ENCODE results near the gene TMEM18.
"Not testable (repeated sequence)": the region's sequence is repeated elsewhere in the genome, so short reads cannot be mapped to it uniquely, and the experiment has no call there.

Gene TMEM18

DNA sequence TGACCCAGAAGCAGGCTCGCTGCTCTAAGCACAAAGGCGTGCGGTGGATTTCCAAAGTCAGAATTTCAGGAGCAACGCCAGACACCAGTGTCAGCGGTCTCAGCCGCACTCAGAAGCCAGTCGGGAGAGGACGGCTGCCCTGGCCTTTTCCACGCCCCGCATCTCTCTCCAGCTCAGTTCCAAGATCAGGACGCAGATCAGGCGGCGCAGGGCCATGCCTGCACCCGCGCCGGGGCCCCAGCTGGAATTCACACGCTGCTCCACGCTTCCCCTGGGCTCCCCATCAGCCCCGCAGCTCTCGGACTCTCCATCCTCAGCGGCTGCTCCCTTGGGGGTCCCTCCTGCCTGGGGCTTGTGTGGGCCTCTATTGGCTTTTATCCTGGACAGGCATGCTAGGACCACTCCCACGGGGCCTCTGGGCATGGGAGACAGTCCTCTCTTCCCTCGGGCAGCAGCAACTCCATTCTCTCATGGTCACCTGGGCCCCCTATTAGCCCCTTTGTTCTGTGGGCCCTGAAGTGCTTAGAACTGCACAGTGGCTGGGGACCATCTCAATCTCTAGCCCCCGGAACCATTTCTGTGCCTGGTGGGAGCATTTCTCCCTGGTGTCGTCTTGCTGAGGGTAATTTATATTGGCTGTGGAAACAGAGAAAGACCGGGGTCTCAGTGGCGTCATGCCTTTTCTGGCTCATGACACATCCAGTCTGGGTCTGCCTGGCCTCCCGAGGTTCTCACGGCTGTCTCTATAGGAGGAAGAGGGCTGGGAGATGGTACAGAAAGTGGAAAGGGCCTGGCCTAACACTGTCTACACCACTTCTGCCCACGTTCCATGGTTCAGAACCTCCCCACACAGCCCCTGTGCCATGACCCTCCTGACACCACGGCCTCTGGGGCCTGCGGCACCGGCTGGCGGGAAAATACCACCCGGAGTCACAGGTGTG is 14.9 kb upstream of the TMEM18 start:
- Histone ChIP-seq H3K9ac (ENCODE audit: low read depth, low read length) (no peak overlapping the region), H3K27me3 (ENCODE audit: control insufficient read depth, insufficient read depth, low read length) (peaks cover 3% of the 10 kb centered on the region)

DNA sequence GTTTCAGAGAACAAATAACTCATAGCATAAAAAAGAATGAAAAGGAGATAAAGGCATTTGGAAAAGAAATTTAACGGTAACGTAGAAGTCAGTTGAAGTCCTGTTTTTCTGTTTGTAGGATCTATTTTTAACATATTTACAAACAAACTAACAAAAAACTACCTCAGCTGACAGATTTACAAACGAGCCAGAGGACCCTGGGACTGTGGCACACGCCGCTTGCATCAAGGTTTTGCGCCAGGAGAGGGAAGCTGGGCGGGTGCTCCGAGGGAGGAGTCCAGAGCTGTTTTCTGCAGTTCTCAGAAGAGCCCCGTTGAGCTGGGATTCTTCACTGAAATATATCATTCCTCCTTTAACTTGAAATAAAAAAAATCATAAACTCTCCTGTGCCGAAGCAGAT is 13.6 kb upstream of the TMEM18 start:
- H3K27me3 ChIP-seq (ENCODE audit: control insufficient read depth, insufficient read depth, low read length): no peaks in the 10 kb centered on the region
- H3K9ac ChIP-seq (ENCODE audit: low read depth, low read length): no peak overlapping the region
- H3K4me1 ChIP-seq (ENCODE audit: control insufficient read depth, insufficient read depth, low read length): no peaks in the 10 kb centered on the region
- H3K4me3 ChIP-seq (ENCODE audit: low read length): no peak overlapping the region
- no peaks in the 10 kb centered on the region for H3K9me3 ChIP-seq (replicated peaks; ENCODE audit: low read length)
- no peak overlapping the region for H3K4me2 ChIP-seq (ENCODE audit: low read length)
- H3K36me3 ChIP-seq (ENCODE audit: insufficient read depth, low read length): no peaks in the 10 kb centered on the region

More for the DNA sequence above, 14.9 kb upstream of the TMEM18 start:
- Histone ChIP-seq H3K4me3 (ENCODE audit: low read length) (no peak overlapping the region), H3K4me2 (ENCODE audit: low read length) (no peak overlapping the region), H3K36me3 (ENCODE audit: insufficient read depth, low read length) (no peaks in the 10 kb centered on the region), H3K9me3 (replicated peaks; ENCODE audit: low read length) (no peaks in the 10 kb centered on the region), H3K4me1 (ENCODE audit: control insufficient read depth, insufficient read depth, low read length) (no peaks in the 10 kb centered on the region)

DNA sequence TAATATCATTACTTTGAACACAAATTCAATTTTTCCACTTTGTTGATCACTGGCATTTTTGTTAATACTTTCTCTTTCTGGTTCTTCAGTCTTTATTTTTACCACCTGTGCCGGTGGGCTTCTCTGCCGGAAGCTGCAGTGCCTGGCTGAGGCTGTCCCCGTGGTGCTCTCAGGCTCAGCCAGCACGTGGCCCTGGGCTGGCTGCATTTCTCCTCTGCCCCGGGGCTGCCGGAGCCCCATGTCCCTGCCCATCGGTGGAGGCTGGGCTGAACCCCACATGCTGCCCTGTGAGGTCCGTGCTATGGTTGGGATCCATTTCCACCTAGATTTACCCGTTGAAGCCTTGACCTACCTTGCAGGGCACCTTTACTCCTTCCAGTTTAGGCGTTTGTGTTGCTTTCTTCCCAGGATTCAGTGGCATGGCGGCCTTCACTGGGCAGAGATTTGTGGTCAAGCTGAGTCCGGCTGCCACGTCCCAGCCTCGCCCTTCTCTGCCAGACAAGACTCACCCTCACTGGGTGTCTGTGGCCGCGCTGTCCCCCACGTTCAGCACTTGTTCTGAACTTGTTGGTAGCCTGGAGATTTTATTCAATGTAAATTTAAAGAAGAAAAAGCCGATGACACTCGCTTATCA is 12.8 kb upstream of the TMEM18 start:
- Histone ChIP-seq H3K4me2 (ENCODE audit: low read length) (no peak overlapping the region), H3K36me3 (ENCODE audit: insufficient read depth, low read length) (no peaks in the 10 kb centered on the region), H3K4me3 (ENCODE audit: low read length) (no peak overlapping the region), H3K9ac (ENCODE audit: low read depth, low read length) (no peak overlapping the region), H3K9me3 (replicated peaks; ENCODE audit: low read length) (no peaks in the 10 kb centered on the region), H3K27me3 (ENCODE audit: control insufficient read depth, insufficient read depth, low read length) (no peaks in the 10 kb centered on the region), H3K4me1 (ENCODE audit: control insufficient read depth, insufficient read depth, low read length) (no peaks in the 10 kb centered on the region)

DNA sequence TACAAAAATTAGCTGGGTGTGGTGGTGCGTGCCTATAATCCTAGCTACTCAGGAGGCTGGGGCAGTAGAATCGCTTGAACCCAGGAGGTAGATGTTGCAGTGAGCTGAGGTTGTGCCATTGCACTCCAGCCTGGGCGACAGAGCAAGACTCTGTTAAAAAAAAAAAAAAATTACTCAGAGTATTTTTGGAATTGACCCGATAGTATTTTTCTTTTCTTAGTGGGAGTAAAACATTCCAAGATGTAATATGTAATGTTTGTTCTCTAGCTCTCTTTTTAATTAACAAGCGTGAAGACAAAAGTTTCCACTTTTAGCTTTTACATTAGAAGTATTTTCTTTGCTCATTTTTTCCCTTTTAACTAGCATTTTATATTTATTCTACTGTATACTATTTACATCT is 12.0 kb upstream of the TMEM18 start:
- Histone ChIP-seq H3K9ac (ENCODE audit: low read depth, low read length) (no peak overlapping the region), H3K4me2 (ENCODE audit: low read length) (no peak overlapping the region), H3K4me3 (ENCODE audit: low read length) (no peak overlapping the region), H3K4me1 (ENCODE audit: control insufficient read depth, insufficient read depth, low read length) (no peaks in the 10 kb centered on the region), H3K36me3 (ENCODE audit: insufficient read depth, low read length) (no peaks in the 10 kb centered on the region), H3K27me3 (ENCODE audit: control insufficient read depth, insufficient read depth, low read length) (no peaks in the 10 kb centered on the region), H3K9me3 (replicated peaks; ENCODE audit: low read length) (peaks cover 4% of the 10 kb centered on the region)

DNA sequence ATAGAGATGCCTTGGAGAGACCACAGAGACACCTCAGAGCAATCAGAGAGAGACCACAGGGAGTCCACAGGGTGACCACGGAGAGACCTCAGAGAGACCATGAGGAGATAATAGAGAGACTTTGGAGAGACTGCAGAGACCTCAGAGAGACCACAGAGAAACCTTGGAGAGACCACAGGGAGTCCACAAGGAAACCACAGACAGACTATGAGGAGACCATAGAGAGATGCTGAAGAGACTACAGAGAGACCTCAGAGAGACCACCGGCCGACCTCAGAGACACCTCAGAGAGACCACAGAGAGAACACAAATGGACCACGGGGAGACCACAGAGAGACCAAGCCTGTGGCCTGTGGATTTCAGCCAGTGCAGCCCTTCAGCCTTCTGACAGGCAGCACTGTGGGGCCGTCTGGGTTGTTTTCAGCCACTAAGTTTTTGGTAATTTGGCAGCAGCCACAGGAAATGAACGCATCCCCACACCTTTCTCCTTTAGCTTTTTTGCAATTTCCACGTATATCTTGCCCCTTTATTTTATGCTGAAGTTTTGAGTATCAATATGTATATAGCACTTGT is 11.4 kb upstream of the TMEM18 start:
- Histone ChIP-seq H3K4me2 (ENCODE audit: low read length) (no peak overlapping the region), H3K27me3 (ENCODE audit: control insufficient read depth, insufficient read depth, low read length) (no peaks in the 10 kb centered on the region), H3K4me1 (ENCODE audit: control insufficient read depth, insufficient read depth, low read length) (no peaks in the 10 kb centered on the region), H3K36me3 (ENCODE audit: insufficient read depth, low read length) (no peaks in the 10 kb centered on the region), H3K9ac (ENCODE audit: low read depth, low read length) (no peak overlapping the region), H3K9me3 (replicated peaks; ENCODE audit: low read length) (peaks cover 6% of the 10 kb centered on the region), H3K4me3 (ENCODE audit: low read length) (no peak overlapping the region)

DNA sequence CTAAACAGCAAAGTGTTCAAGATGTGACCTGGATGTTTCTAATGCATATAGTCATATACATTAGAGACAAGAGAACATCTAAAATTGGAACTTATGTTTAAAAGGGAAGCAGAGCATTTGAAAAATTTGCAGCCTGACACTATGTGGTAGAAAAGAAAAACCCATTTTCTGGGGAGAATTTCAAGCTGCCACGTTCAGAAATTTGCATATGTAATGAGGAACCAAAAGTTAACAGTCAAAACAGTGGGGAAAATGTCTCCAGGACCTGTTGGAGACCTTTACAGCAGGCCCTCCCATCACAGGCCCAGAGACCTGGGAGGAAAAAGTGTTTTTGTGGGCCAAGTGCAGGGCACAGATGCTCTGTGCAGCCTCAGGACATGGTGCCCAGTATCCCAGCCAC is 8.2 kb upstream of the TMEM18 start:
- no peak overlapping the region for H3K4me2 ChIP-seq (ENCODE audit: low read length)
- no peaks in the 10 kb centered on the region for H3K36me3 ChIP-seq (ENCODE audit: insufficient read depth, low read length)
- no peak overlapping the region for H3K4me3 ChIP-seq (ENCODE audit: low read length)
- no peaks in the 10 kb centered on the region for H3K27me3 ChIP-seq (ENCODE audit: control insufficient read depth, insufficient read depth, low read length)
- peaks cover 6% of the 10 kb centered on the region for H3K9me3 ChIP-seq (replicated peaks; ENCODE audit: low read length)
- no peaks in the 10 kb centered on the region for H3K4me1 ChIP-seq (ENCODE audit: control insufficient read depth, insufficient read depth, low read length)
- no peak overlapping the region for H3K9ac ChIP-seq (ENCODE audit: low read depth, low read length)

DNA sequence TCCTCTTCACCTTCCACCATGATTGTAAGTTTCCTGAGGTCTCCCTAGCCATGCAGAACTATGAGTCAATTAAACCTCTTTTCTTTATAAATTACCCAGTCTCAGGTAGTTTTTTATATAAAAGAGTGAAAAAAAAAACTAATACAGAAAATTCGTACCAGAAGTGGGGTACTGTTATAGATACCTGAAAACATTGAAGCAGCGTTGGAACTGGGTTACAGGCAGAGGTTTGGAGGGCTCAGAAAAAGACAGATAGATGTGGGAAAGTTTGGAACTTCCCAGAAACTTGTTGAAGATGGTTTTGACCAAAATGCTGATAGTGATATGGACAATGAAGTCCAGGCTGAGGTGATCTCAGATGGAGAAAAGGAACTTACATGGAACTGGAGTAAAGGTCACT is 7.7 kb upstream of the TMEM18 start:
- not testable (repeated sequence) for H3K4me1 ChIP-seq (ENCODE audit: control insufficient read depth, insufficient read depth, low read length); H3K9me3 ChIP-seq (replicated peaks; ENCODE audit: low read length); H3K4me3 ChIP-seq (ENCODE audit: low read length); H3K36me3 ChIP-seq (ENCODE audit: insufficient read depth, low read length); H3K9ac ChIP-seq (ENCODE audit: low read depth, low read length); H3K27me3 ChIP-seq (ENCODE audit: control insufficient read depth, insufficient read depth, low read length); H3K4me2 ChIP-seq (ENCODE audit: low read length)

DNA sequence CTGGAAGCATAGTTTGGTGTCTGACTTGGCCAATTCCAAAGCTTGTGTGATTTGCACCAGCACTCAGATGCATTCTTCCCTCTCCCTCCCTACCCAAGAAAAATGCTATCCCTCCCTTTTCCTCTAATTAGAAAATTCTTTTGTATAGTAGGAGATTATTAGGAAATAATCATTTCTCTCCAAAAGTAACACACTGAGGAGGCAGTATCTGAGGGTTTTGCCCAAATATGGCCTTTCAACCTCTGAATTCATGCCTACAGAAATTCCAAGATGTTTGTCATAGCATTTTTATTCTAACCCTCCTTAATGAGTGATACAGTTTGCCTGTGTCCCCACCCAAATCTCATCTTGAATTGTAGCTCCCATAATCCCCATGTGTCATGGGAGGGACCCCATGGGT is 5.0 kb upstream of the TMEM18 start:
- no peaks in the 10 kb centered on the region for H3K27me3 ChIP-seq (ENCODE audit: control insufficient read depth, insufficient read depth, low read length)
- H3K4me1 ChIP-seq (ENCODE audit: control insufficient read depth, insufficient read depth, low read length): peaks cover 3% of the 10 kb centered on the region
- no peak overlapping the region for H3K4me2 ChIP-seq (ENCODE audit: low read length)
- H3K36me3 ChIP-seq (ENCODE audit: insufficient read depth, low read length): no peaks in the 10 kb centered on the region
- peaks cover 6% of the 10 kb centered on the region for H3K9me3 ChIP-seq (replicated peaks; ENCODE audit: low read length)
- no peak overlapping the region for H3K9ac ChIP-seq (ENCODE audit: low read depth, low read length)
- H3K4me3 ChIP-seq (ENCODE audit: low read length): no peak overlapping the region

DNA sequence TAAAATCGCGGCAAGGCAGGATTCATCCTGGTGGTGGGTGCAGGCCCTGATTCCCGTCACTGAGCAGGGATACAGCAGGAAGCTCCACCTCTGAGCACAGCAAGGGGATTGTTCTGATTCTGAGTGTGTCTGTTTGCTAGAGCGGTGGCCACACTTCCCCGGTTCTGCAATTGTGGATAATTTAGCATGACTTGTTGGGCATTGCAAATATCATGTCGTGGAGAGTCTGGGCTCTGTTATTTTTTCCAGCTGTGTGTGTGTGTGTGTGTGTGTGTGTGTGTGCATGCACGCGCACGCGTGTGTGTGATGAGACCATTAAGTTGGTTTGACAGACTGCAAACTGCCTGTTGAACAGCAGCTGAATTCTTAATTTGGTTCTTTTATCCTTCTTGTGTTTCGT is 4.1 kb upstream of the TMEM18 start:
- no peaks in the 10 kb centered on the region for H3K36me3 ChIP-seq (ENCODE audit: insufficient read depth, low read length)
- peaks cover 6% of the 10 kb centered on the region for H3K9me3 ChIP-seq (replicated peaks; ENCODE audit: low read length)
- H3K27me3 ChIP-seq (ENCODE audit: control insufficient read depth, insufficient read depth, low read length): no peaks in the 10 kb centered on the region
- peaks cover 6% of the 10 kb centered on the region for H3K4me1 ChIP-seq (ENCODE audit: control insufficient read depth, insufficient read depth, low read length)
- H3K4me2 ChIP-seq (ENCODE audit: low read length): no peak overlapping the region
- H3K4me3 ChIP-seq (ENCODE audit: low read length): no peak overlapping the region
- no peak overlapping the region for H3K9ac ChIP-seq (ENCODE audit: low read depth, low read length)

DNA sequence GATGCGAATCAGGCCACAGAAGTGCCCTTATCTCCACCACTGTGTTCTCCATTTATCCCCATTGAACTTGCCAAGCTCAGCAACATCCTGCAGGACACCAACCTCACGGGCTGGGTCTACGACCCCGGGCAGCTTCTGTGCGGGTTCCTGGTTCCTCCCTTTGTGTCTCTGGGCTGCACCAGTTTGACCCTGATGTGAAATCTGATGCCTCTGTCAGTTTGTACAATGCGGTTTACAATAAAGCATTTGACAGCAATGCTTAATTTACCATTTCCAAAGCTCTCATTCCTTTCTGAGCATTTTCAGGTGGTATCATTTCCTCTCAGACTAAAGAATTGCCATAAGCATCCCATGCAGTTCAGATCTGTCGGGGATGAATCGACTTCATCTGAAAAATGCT is 3.3 kb upstream of the TMEM18 start:
- Histone ChIP-seq H3K4me3 (ENCODE audit: low read length) (no peak overlapping the region), H3K4me1 (ENCODE audit: control insufficient read depth, insufficient read depth, low read length) (peaks cover 14% of the 10 kb centered on the region), H3K9me3 (replicated peaks; ENCODE audit: low read length) (peaks cover 6% of the 10 kb centered on the region), H3K27me3 (ENCODE audit: control insufficient read depth, insufficient read depth, low read length) (no peaks in the 10 kb centered on the region), H3K36me3 (ENCODE audit: insufficient read depth, low read length) (no peaks in the 10 kb centered on the region), H3K9ac (ENCODE audit: low read depth, low read length) (no peak overlapping the region), H3K4me2 (ENCODE audit: low read length) (no peak overlapping the region)

DNA sequence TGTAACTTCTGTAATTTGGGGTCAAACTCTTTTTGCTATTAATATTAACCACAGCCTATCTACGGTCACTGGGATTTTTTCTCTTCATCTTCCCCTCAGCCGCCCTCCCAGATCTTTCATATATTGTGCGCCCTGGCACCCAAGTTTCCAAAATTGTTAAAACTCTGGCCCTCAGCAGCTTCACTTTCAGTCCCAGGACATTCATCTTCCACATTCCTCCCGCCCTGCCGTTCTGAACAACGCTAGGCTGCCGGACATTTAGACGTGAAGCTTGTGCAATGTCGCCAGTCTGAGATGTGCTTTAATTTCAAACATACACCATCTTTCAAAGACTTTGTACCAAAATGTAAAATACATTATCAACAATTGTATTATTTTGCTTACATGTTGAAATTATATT is 1.8 kb upstream of the TMEM18 start:
- H3K9ac ChIP-seq (ENCODE audit: low read depth, low read length): no peak overlapping the region
- no peak overlapping the region for H3K4me3 ChIP-seq (ENCODE audit: low read length)
- no peaks in the 10 kb centered on the region for H3K36me3 ChIP-seq (ENCODE audit: insufficient read depth, low read length)
- no peak overlapping the region for H3K4me2 ChIP-seq (ENCODE audit: low read length)
- H3K9me3 ChIP-seq (replicated peaks; ENCODE audit: low read length): no peaks in the 10 kb centered on the region
- peaks cover 29% of the 10 kb centered on the region for H3K4me1 ChIP-seq (ENCODE audit: control insufficient read depth, insufficient read depth, low read length)
- no peaks in the 10 kb centered on the region for H3K27me3 ChIP-seq (ENCODE audit: control insufficient read depth, insufficient read depth, low read length)

Data from skeletal muscle satellite cell (primary cell).